ENCODE data around the gene TRIM29. TPM values are rescaled to one million over a fixed set of nuclear protein-coding genes. Genes with fewer than 3 reads are reported as not detected.

TRIM29 gene
- total RNA-seq, 1 donor from 2014 or later = not detected

GRCh38 chr11:120091121-120091520 lies 46.8 kb downstream of the TRIM29 start:
- H3K27me3 Mint-ChIP-seq = peaks cover 9% of the 10 kb centered on the region
- H3K4me1 Mint-ChIP-seq (ENCODE audit: low read depth) = peaks cover 4% of the 10 kb centered on the region
- DNase-seq (ENCODE audit: low spot score, unreplicated experiment) = no peak
- H3K4me3 Mint-ChIP-seq (ENCODE audit: low read depth) = no peak overlapping the region
- peaks cover 5% of the 10 kb centered on the region for H3K9me3 Mint-ChIP-seq (ENCODE audit: low read depth)
- no peak overlapping the region for H3K27ac Mint-ChIP-seq
- no peaks in the 10 kb centered on the region for H3K36me3 Mint-ChIP-seq (ENCODE audit: insufficient read depth)
- no peak for TF ChIP-seq CTCF (IDR thresholded peaks at IDR 0.05; ENCODE audit: unreplicated experiment)

GRCh38 chr11:120090411-120090810 lies 47.5 kb downstream of the TRIM29 start:
- peaks cover 4% of the 10 kb centered on the region for H3K36me3 Mint-ChIP-seq (ENCODE audit: insufficient read depth)
- no peak for TF ChIP-seq CTCF (IDR thresholded peaks at IDR 0.05; ENCODE audit: unreplicated experiment)
- H3K27ac Mint-ChIP-seq = no peak overlapping the region

GRCh38 chr11:120089036-120090001 lies 48.6 kb downstream of the TRIM29 start:
- peaks cover 4% of the 10 kb centered on the region for H3K4me1 Mint-ChIP-seq (ENCODE audit: low read depth)
- no peak overlapping the region for H3K4me3 Mint-ChIP-seq (ENCODE audit: low read depth)
- TF ChIP-seq CTCF (IDR thresholded peaks at IDR 0.05; ENCODE audit: unreplicated experiment) = no peak
- peaks cover 11% of the 10 kb centered on the region for H3K9me3 Mint-ChIP-seq (ENCODE audit: low read depth)
- peaks cover 4% of the 10 kb centered on the region for H3K27me3 Mint-ChIP-seq
- DNase-seq (ENCODE audit: low spot score, unreplicated experiment) = no peak
- no peak overlapping the region for H3K27ac Mint-ChIP-seq
- peaks cover 4% of the 10 kb centered on the region for H3K36me3 Mint-ChIP-seq (ENCODE audit: insufficient read depth)

More at GRCh38 chr11:120090411-120090810, 47.5 kb downstream of the TRIM29 start:
- peaks cover 10% of the 10 kb centered on the region for H3K9me3 Mint-ChIP-seq (ENCODE audit: low read depth)
- no peak for DNase-seq (ENCODE audit: low spot score, unreplicated experiment)
- peaks cover 4% of the 10 kb centered on the region for H3K4me1 Mint-ChIP-seq (ENCODE audit: low read depth)
- H3K4me3 Mint-ChIP-seq (ENCODE audit: low read depth) = no peak overlapping the region
- H3K27me3 Mint-ChIP-seq = peaks cover 4% of the 10 kb centered on the region

GRCh38 chr11:120088056-120088455 lies 49.9 kb downstream of the TRIM29 start:
- Mint-ChIP-seq H3K36me3 (ENCODE audit: insufficient read depth) (peaks cover 7% of the 10 kb centered on the region), H3K27me3 (peaks cover 4% of the 10 kb centered on the region), H3K4me3 (ENCODE audit: low read depth) (no peak overlapping the region), H3K27ac (no peak overlapping the region), H3K9me3 (ENCODE audit: low read depth) (peaks cover 14% of the 10 kb centered on the region), H3K4me1 (ENCODE audit: low read depth) (peaks cover 4% of the 10 kb centered on the region)
- TF ChIP-seq CTCF (IDR thresholded peaks at IDR 0.05; ENCODE audit: unreplicated experiment) = no peak
- DNase-seq (ENCODE audit: low spot score, unreplicated experiment) = no peak

GRCh38 chr11:120086651-120087050 lies 51.3 kb downstream of the TRIM29 start:
- no peak for TF ChIP-seq CTCF (IDR thresholded peaks at IDR 0.05; ENCODE audit: unreplicated experiment)
- Mint-ChIP-seq H3K9me3 (ENCODE audit: low read depth) (peaks cover 14% of the 10 kb centered on the region), H3K27me3 (no peaks in the 10 kb centered on the region), H3K4me1 (ENCODE audit: low read depth) (no peaks in the 10 kb centered on the region), H3K36me3 (ENCODE audit: insufficient read depth) (peaks cover 10% of the 10 kb centered on the region), H3K27ac (no peak overlapping the region), H3K4me3 (ENCODE audit: low read depth) (no peak overlapping the region)
- DNase-seq (ENCODE audit: low spot score, unreplicated experiment) = no peak

Data from progenitor cell of endocrine pancreas (in vitro differentiated cells).